HG03571 (cell line): Measurements from ENCODE around the gene USP31.
"Not testable (repeated sequence)": the region's sequence is repeated elsewhere in the genome, so short reads cannot be mapped to it uniquely, and the experiment has no call there.

Experiments used
- ATAC-seq: cut with Tn5 transposase; IDR thresholded peaks from one replicate; pipeline ENCODE4 v1.9.1; 2021; ENCODE audit not compliant: unreplicated experiment

USP31 gene

DNA sequence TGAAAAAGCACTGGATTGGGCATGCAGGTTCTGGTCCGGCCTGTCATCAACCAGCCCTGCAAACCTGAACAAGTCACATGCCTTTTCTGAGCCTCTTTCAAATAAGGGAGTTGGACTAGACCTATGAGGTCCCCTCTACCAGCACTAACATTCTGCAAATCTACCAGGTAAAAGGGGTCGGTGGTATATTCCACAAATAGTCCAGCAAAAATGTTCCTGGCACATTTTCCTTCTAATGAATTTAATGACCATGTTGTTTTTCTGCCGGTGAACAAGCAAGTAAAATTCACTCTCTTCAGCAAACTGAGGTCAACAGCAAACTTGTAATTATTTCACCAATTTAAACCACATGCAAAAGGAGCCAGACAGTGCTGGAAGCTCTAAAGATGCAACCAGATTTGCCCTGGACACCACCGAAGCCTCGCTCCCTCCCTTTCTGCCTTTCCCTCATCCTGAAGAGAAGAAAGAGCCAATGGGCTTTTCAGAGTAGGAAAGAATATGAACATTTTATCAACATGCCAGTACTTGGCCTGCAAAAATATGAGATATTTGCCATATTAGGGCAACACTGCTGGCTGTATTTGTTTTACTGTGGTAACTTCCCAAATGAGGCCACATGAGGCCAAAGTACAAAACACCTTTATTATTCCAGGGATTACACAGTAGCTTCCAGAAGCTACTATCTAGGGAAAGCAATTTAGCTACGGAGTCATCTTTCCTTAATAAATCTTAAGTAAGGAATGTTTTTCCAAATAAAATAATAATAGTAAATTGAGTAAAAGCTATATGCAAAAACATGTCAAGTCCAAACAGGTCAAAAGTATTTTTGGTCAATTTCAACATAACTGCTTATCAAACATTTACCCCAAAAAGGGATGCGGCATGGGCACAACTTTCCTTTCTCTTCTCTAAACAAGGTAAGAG lies 45.0 kb downstream of the USP31 start:
- ATAC-seq, result no peak

DNA sequence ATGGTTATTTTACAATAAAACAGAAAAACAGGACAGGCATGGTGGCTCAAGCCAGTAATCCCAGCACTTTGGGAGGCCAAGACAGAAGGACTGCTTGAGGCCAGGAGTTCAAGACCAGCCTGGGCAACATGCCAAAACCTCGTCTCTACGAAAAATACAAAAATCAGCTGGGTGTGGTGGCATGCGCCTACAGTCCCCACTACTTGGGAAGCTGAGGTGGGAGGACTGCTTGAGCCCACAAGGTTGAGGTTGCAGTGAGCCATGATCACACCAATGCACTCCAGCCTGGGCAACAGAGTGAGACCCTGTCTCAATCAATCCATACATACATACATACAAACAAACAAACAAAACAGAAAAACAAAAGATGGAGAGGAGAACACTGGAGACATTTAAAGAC lies 45.6 kb downstream of the USP31 start:
- ATAC-seq, result no peak

DNA sequence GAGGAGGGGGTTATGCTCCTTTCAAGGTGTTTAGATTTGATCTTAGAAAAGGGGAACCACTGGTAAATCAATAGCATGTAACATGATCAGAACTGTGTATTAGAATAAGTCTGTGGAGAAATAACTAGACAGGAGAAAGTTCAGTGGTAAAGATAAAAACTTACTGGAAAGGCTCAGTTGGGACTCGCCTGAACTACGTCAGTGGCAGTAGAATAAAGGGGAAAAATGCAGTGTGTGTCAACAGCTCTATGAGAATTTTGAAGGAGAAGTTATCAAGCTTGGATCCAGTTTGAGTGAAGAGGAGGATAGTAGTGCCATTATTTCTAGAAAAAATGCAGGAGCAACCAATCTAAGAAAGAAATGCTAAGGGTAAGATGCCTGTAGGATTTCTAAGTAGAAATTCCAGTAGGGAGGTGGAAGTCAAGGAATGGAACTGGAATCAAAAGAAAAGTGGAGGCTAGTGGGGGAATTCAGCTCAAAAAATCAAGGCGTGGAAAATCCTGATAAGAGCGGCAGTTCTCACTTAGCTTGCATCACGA lies 48.2 kb downstream of the USP31 start:
- ATAC-seq, result no peak

DNA sequence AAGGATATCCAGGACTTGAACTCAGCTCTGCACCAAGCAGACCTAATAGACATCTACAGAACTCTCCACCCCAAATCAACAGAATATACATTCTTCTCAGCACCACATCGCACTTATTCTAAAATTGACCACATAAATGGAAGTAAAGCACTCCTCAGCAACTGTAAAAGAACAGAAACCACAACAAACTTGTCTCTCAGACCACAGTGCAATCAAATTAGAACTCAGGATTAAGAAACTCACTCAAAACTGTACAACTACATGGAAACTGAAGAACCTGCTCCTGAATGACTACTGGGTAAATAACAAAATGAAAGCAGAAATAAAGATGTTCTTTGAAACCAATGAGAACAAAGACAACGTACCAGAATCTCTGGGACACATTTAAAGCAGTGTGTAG lies 52.8 kb downstream of the USP31 start:
- not testable (repeated sequence) for ATAC-seq

DNA sequence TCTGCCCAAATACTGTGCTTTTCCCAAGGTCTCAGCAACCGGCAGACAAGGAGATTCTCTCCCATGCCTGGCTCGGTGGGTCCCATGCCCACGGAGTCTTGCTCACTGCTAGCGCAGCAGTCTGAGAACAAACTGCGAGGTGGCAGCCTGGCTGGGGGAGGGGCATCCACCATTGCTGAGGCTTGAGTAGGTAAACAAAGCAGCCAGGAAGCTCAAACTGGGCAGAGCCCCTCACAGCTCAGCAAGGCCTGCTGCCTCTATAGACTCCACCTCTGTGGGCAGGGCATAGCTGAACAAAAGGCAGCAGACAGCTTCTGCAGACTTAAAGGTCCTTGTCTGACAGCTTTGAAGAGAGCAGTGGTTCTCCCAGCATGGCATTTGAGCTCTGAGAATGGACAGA lies 55.1 kb downstream of the USP31 start:
- not testable (repeated sequence) for ATAC-seq

DNA sequence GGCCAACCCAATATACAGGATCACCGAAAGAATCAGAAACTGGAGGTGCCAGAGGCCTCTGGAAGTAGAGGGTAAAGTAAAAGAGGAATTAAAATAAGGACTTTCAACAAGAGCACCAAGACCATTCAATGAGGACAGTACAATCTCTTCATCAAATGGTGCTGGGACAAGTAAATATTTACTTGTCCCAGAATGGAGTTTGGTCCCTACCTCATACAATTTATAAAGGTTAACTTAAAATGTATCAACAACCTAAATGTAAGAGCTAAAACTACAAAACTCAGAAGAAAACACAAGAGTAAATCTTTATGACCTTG lies 56.5 kb downstream of the USP31 start:
- ATAC-seq, result no peak

DNA sequence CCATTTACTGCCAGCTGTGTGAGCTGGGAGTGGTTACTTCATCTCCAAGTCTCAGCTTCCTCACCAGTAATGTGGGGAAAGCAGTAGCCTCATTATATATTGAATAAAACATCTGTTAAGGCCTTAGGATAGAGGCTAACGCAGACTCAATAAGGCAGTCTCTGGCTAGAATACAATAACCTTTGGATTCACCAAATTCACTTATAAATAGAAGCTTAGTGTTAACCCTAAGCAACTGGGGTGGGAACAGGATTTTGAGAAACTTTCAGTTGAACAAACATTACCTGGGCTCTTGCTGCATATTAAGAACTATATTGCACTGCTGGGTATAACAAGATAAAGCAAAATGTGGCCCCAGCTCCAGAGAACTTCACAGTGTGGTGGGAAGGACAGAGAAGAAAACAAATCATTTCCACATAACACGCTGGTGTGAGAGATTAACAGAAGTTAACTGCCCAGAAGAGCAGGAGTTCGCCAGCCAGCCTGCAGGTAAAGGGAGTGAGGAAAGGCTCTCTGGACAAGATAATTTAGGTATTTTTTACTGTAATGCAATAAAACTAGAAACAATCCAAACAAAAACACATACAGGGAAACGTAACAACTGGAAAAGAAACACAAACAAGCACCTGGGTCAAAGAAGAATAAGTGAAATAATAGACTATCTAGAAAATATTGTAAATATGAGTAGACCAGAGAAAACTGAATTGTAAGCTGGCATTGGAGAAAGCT lies 57.0 kb downstream of the USP31 start:
- ATAC-seq, result no peak

DNA sequence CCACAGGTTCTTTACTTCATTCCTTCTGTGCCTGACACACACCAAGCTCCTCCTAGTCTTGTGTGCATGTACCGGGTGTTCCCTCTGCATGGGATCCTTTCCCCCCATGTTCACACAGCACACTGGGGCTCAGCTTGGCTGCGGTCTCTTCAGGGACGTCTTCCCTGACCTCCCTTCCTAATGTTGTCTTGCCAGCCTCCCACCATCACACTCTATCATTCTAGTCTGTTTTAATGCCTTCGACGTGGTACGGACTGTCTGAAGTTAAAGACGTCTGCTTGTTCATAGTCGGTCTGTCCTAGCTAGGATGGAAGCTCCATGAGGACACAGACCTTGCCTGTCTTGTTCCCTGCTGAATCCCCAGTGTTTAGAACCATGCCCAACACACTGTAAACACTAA lies 60.1 kb downstream of the USP31 start:
- ATAC-seq, result no peak

DNA sequence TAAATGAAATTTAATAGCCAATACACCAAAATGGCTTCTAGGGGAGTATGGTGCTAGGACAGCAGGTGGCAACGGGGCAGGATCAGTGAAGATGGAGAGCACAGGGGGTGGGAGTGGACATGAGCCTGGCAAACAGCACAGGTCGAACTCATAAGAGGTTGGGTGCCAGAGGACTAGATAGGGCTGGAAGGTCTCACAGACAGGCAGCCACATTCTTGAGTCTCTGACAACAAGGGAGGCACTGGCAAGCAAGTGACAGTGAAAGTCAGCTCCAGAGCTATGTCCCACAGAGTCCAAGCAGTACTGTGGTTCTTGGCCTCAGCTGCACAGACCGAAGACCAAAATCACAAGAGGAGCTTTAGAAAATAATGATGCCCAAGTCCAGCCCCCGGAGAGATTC lies 61.2 kb downstream of the USP31 start:
- ATAC-seq, result no peak

DNA sequence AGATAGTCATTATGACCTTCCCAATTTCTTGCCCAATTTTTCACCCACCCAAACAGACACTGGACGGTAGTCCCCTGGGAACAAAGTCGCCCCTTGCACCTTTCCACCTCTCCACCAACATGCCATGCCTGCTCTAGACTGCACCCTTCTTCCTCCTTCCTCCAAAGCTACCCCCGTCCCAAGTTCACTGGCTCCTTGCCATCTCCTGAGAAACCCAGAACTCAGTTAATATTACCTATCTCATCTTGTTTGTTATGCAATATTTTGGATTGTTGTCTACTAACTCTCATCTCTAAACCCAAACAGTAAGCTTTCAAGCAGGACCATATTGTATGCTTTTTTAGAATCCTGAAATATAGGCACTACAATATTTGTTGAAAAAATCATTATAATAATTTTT lies 63.3 kb downstream of the USP31 start:
- ATAC-seq, result no peak

DNA sequence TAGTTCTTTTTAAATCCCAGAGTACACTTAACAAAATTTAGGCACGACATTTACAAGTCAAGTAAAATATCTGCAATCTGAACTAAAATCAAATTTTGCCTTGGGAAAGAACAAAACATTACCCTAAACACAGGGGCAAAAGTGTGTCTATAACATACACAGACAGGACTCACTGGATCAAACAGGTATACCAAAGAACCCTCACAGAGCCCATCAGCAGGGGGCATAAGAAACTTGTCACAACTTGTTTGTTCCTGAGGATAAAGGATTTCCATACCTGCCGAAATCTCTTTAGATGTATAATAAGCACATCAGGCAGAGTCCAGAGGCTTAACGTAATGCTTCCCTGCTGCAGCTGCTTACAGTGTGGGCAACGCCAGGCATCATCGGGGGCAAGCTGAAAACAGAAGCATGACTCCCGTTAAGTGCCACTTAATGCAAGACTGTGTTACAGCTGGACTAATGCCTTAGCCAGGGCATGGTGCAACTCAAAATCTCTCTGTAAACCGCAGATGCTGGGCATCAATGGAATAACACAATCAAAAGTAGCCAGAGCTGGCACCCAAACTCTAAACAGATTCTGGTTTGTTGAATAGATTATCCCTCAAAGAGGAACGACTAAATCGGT lies 67.0 kb downstream of the USP31 start:
- ATAC-seq, result no peak

DNA sequence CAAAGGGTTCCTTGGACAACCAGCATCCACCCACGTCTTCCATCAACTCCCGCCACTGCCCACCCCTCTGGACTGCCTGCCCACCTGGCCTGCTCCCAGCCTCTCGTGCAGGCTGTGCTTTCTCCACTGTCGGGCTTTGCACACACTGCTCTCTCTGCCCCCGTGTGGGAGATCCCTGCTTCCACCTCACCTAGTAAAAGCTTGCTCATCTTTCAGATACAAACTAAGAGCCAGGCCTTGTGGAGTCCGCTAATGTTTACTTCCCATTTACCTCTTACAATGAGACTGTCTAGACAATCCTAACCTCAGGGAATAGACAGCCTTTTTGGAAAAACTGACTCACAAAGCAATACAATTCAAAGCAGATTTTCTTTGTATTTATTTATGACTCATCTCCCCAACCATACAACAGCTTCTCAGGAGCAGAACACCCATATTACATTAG lies 67.6 kb downstream of the USP31 start:
- no peak for ATAC-seq

DNA sequence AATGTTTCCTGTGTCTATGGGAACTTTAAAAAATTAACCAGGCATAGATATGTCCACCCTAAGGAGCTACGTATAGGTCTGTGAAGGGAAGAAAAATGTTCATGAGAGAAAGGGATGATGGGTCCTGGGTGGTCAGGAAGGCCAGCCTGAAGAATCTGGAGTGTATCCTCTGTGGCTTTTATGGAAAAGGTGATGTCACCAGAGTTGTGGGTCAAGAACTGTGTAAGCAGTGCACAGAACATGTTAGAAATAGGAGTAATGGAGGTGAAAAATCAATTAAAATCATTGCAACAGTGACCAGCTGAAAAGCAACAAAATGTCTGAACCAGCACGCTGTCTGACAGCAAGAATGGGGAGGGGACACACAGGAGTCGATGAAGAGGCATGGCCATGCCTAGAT lies 68.5 kb downstream of the USP31 start:
- no peak for ATAC-seq

DNA sequence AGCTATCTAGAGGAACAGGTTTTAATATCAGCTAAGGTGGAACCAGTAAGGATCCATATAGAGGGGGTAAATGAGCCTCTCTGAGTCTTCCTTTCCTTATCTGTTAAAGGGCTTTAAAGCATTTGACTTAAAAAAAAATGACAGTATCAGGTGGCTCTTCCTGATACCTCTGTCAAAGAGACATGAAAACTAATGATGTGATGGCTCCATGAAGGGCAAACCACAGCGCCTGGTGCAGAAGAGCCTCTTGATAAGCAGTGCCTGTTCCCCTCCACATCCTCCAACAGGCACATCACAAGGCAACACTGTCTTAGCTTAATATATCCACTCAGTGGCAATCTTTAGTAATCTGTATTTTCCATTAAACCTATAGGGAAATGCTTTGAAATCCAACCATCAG lies 68.9 kb downstream of the USP31 start:
- no peak for ATAC-seq

DNA sequence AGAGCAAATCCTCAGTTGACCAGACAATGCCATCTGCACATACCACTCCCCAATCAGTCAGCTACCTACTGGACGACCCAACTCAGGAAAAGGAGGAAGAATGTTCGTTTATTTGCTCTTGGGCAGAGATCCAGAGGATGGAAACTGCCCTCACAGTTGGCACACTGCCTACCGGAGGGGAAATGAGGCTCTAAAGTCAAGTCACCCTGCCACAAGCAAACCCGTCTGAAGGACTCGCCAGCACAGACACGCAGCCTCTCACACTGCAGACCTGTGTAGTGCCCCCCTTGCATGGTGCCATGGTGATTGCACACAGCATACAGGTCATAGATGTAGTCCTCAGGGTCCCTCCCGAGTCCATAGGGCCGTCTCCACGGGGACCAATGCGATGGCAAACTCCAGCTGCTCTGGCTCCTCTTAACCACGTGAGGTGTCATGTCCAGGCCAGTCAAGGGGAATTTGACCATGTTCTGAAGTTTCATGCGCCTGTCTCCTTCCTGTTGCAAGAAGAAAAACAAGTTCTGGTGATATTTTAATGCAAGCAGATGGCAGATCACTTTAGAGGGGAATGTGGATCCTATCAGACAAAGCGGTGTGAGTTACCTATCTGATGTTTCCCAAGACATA lies 69.5 kb downstream of the USP31 start:
- no peak for ATAC-seq

DNA sequence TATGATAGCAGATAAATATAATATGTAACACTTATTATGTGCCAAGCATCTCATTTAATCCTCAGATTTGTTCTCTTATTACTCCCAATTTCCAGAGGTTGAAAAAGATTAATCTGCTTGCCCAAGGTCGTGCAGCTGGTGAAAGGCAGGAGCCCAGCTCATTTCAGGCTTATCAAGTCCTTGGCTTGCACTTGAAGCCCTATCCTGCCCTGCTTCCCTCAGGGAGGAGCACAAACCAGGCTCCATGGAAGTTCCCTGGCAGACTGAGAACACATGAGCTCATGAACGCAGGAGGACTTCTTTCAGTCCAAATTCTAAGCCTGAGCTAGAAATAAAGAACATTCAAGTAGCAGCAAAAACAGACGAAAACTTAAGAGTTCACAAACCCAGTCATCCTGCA lies 74.8 kb downstream of the USP31 start:
- ATAC-seq, result no peak

DNA sequence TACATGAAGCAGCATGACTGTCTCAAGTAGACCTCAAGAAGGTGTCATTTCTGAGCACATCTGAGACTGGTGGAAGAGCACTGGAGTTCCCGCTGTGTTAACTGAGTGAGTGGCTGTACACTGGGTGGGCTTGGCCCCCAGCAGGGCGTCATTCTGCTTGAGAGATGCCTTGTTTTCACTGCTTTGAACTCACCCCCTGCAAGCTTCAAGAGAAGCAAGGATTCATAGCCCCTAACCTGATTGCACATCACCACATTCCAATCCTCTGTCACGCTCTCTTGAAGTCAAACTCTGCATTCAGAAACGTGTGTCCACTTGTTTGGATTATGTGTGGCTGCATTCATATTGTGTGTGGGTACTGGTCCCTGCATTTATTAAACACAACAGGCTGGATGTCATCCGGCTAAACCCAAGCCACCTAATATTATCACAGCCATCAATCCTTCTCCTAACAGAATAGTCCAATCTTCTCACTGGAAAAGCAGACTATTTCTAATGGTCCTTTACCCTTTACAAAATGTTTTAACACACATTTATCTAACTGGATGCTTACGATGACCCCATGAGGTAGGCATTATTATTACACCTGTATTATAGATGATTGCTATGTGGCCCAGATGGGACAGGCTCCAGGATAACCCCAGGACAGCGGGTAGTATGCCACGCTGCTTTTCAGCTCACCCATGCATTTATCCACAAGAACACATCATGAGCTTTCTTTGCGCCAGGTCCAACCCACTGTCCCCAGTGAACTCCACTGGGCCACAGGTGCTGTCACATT lies 76.3 kb downstream of the USP31 start:
- ATAC-seq, result no peak

DNA sequence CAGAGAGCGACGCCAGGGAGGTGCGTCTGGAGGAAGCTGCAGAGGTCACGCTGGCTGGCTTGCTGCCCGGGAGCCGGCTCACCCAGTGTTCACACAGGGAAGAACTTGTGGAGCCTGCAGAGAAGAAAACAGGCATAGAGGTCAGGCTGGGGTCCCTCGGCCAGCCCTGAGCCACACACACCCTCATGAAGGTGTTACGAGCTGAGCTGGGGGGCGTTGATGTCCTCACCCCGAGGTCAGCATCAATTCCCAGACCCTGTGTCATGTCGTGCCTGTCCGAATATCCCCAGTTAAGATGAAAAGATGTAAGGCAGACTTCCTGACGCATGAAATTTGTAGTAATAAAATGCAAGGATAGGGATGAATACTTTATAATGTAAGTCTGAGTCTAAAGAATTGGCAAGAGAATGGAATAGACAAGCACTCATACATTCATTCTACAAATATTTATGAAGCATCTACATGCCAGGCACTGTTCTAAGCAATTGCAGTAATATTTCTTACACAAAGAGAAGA lies 77.1 kb downstream of the USP31 start:
- no peak for ATAC-seq

DNA sequence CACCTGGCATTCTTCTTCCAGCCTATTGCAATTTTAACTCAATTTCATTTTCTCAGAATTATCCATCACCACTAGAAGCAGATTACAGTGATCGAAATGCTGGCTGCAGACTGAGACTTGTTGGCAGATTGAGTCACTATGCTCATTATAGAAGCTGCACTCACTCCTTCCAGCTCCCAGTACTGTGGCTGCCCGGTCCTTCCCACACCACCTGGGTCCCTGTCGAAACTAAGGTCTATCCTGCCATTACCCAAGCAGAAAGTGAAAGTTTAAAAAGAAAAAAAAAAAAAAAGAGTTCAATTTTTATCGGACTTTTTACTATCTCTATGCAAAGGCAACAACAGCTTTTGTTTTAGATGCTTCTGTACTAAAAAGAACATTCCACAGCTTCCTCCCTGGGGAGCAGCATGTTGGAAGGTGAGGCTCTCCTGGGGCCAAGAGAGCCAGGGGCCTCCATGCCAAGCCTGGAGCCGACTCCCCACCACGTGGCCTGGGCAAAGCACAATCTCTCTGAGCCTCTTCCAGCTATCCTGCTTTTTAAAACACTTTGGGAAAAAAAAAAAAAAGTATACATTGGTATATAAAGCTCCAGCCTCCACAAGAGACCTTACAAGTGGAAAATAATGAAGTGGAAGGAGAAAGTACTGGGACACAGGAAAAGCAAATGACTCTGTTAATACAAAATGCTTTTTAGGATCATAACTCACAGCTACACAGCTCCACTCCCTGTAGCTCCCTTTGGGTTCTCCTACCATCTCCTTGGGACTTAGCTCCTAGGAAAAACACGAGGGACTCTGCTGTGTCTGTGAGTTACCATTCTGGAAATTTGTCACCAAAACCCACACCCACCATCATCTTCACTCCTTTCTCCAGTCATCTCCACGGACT lies 77.8 kb downstream of the USP31 start:
- ATAC-seq, result no peak
